ENCODE measurements around the gene OPA1.
A peak's percentile ranks its signal among the peaks of the same experiment; 100 is the strongest.

Gene OPA1

GRCh38 chr3:193592841-193593667 lies at the start of gene OPA1:
OPA1 (plus strand) TSS chr3:193593208; CDS start chr3:193593378, 170 bp downstream.
- peak; percentile 94 to 99 (median 96) for DNase-seq
- intact Hi-C loops (cut with DNase I), result loop anchor here (5.0 kb wide), 1 partner anchor 676 kb away; the partner anchor contains the start of gene MB21D2

- intact Hi-C loops (cut with DNase I), result no loop called here
- no peak for DNase-seq
Observed at GRCh38 chr3:193544289-193544688, 48.7 kb upstream of the OPA1 start.

- intact Hi-C loops (cut with DNase I), result no loop called here
Observed at GRCh38 chr3:193545304-193545703, 47.7 kb upstream of the OPA1 start.

GRCh38 chr3:193546129-193546528 lies 46.9 kb upstream of the OPA1 start:
- no peak for DNase-seq
- intact Hi-C loops (cut with DNase I), result no loop called here

More at GRCh38 chr3:193545304-193545703, 47.7 kb upstream of the OPA1 start:
- no peak for DNase-seq

- peak in 4 of 10 donors; percentile 6 to 23 (median 18) for DNase-seq
- intact Hi-C loops (cut with DNase I), result no loop called here
Observed at GRCh38 chr3:193548406-193548805, 44.6 kb upstream of the OPA1 start.

- intact Hi-C loops (cut with DNase I), result no loop called here
- DNase-seq, result peak in 3 of 10 donors; percentile 18 to 35 (median 28)
Observed at GRCh38 chr3:193552923-193553322, 40.1 kb upstream of the OPA1 start.

- intact Hi-C loops (cut with DNase I), result no loop called here
- no peak for DNase-seq
Observed at GRCh38 chr3:193553586-193553985, 39.4 kb upstream of the OPA1 start.

GRCh38 chr3:193554811-193555210 lies 38.2 kb upstream of the OPA1 start, which contains the start of gene ATP13A4:
ATP13A4 (minus strand) TSS chr3:193554895; CDS start chr3:193554799, 96 bp downstream.
- intact Hi-C loops (cut with DNase I), result no loop called here
- peak in 1 of 10 donors; percentile 9 for DNase-seq

GRCh38 chr3:193556841-193557240 lies 36.2 kb upstream of the OPA1 start:
- DNase-seq, result no peak
- intact Hi-C loops (cut with DNase I), result no loop called here

GRCh38 chr3:193559100-193559499 lies 33.9 kb upstream of the OPA1 start:
- no peak for DNase-seq
- intact Hi-C loops (cut with DNase I), result no loop called here

- DNase-seq, result no peak
- intact Hi-C loops (cut with DNase I), result loop anchor here (10.0 kb wide), 1 partner anchor 985 kb away; no protein-coding TSS in a partner anchor
Observed at GRCh38 chr3:193560091-193560490, 32.9 kb upstream of the OPA1 start.

- DNase-seq, result peak in 8 of 10 donors; percentile 31 to 83 (median 48)
- intact Hi-C loops (cut with DNase I), result loop anchor here (10.0 kb wide), 1 partner anchor 986 kb away; no protein-coding TSS in a partner anchor
Observed at GRCh38 chr3:193560870-193561269, 32.1 kb upstream of the OPA1 start.

GRCh38 chr3:193563426-193563825 lies 29.6 kb upstream of the OPA1 start:
- intact Hi-C loops (cut with DNase I), result loop anchor here (10.0 kb wide), 1 partner anchor 989 kb away; no protein-coding TSS in a partner anchor
- no peak for DNase-seq

- peak in 3 of 10 donors; percentile 18 to 69 (median 21) for DNase-seq
- intact Hi-C loops (cut with DNase I), result loop anchor here (10.0 kb wide), 1 partner anchor 989 kb away; no protein-coding TSS in a partner anchor
Observed at GRCh38 chr3:193564012-193564411, 29.0 kb upstream of the OPA1 start.

- intact Hi-C loops (cut with DNase I), result loop anchor here (10.0 kb wide), 1 partner anchor 994 kb away; no protein-coding TSS in a partner anchor
- DNase-seq, result no peak
Observed at GRCh38 chr3:193569119-193569518, 23.9 kb upstream of the OPA1 start.

GRCh38 chr3:193572426-193572908 lies 20.5 kb upstream of the OPA1 start:
- intact Hi-C loops (cut with DNase I), result loop anchor here (1.0 to 5.0 kb wide), 4 partner anchors 115 to 756 kb away; no protein-coding TSS in a partner anchor
- peak in 6 of 10 donors; percentile 60 to 93 (median 69) for DNase-seq

- intact Hi-C loops (cut with DNase I), result loop anchor here (5.0 kb wide), 2 partner anchors 116 to 531 kb away; no protein-coding TSS in a partner anchor
- DNase-seq, result peak in 1 of 10 donors; percentile 44
Observed at GRCh38 chr3:193573403-193574191, 19.4 kb upstream of the OPA1 start.

GRCh38 chr3:193574488-193575070 lies 18.4 kb upstream of the OPA1 start:
- no peak for DNase-seq
- intact Hi-C loops (cut with DNase I), result loop anchor here (5.0 kb wide), 2 partner anchors 117 to 532 kb away; no protein-coding TSS in a partner anchor

- intact Hi-C loops (cut with DNase I), result no loop called here
- no peak for DNase-seq
Observed at GRCh38 chr3:193585530-193585929, 7.5 kb upstream of the OPA1 start.

GRCh38 chr3:193586526-193586925 lies 6.5 kb upstream of the OPA1 start:
- intact Hi-C loops (cut with DNase I), result no loop called here

More at GRCh38 chr3:193586526-193586925, 6.5 kb upstream of the OPA1 start:
- DNase-seq, result no peak
